Sigmoid colon (tissue), 3 donors: ENCODE measurements around the gene SULF2.

ENCODE experiments used
- POLR2A ChIP-seq, 2 donors: fragments of 450-650 bp; IDR thresholded peaks; one replicate each; pipeline ENCODE4 v1.6.1; 2016; ENCODE audit warnings: antibody characterized with exemption in 2 of 2, mild to moderate bottlenecking in 2 of 2, moderate library complexity in 2 of 2
- TF ChIP-seq, protein P1 (sequence below), 4 experiments: fragments of 450-650 bp in 3 of 4; fragments of 200-600 bp in 1 of 4; IDR thresholded peaks; one replicate each; pipeline ENCODE4 v1.5.1; 2016 to 2019; ENCODE audit warnings: antibody characterized with exemption in 4 of 4, mild to moderate bottlenecking in 3 of 4, moderate library complexity in 2 of 4

DNA sequence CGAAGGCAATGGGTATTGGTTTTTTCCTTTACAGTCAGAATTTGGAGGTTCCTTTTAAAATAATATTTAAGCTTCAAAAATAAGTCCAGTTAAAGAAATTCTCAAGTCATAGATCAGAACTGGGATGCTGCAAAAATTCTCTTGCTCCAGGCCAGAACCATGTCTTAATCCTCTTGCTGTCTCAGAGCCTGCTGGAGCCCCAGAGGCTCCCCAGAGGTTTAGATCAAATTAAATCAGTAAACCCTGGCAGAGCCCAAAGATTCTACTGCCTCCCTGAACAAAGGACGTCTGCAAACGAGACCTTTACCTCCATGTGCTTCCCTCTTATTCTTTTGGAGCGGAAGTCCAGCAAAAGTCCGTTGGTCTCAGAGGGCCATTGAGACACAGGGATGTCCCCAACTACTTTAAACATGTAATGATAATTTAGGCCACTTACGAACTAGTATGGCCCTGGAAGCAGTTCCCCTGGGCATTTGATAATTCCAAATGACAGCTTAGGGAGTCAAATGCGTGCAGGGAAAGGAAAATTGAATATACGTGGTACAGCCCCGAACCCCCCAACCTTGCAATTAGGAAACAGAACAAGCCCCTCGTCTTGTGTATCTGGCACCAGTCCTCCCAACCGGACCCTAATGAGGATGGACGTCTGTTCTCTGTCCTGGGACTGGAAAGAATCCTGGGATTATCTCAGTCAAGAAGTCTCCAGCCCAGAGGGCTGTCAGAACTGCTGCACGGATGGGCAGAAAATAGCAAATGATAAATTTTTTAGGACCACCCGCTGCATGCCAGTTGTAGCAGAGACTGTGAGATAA is 31.5 kb downstream of the SULF2 start:
- TF ChIP-seq, protein P1, sequence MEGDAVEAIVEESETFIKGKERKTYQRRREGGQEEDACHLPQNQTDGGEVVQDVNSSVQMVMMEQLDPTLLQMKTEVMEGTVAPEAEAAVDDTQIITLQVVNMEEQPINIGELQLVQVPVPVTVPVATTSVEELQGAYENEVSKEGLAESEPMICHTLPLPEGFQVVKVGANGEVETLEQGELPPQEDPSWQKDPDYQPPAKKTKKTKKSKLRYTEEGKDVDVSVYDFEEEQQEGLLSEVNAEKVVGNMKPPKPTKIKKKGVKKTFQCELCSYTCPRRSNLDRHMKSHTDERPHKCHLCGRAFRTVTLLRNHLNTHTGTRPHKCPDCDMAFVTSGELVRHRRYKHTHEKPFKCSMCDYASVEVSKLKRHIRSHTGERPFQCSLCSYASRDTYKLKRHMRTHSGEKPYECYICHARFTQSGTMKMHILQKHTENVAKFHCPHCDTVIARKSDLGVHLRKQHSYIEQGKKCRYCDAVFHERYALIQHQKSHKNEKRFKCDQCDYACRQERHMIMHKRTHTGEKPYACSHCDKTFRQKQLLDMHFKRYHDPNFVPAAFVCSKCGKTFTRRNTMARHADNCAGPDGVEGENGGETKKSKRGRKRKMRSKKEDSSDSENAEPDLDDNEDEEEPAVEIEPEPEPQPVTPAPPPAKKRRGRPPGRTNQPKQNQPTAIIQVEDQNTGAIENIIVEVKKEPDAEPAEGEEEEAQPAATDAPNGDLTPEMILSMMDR (IDR thresholded peaks at IDR 0.05) = no peak
- no peak for TF ChIP-seq POLR2A (IDR thresholded peaks at IDR 0.05)
